Panc1 (cell line): ENCODE data around the gene CCDC40. TPM values are rescaled to one million over a fixed set of nuclear protein-coding genes. Genes with fewer than 3 reads are reported as not detected.

Source experiments
- ATAC-seq: fragments of 200-7000 bp; cut with Tn5 transposase; 2 replicates; pipeline ENCODE4 v1.9.1; 2020; ENCODE audit warnings: mild to moderate bottlenecking, moderate library complexity
- BruUV-seq: library from RNA; stranded (reverse); fragments of 400-500 nt; replicated peaks from 2 replicates; lab custom pipeline; 2021; lab: Mats Ljungman, UMichigan
- CTCF ChIA-PET: fragments of 300-600 bp; sonication (Branson Sonifier 250); formaldehyde crosslinking; loops from one replicate; lab custom pipeline; 2022; ENCODE audit warnings: antibody characterized with exemption; lab: Charles Lee
- POLR2A ChIA-PET: fragments of 300-600 bp; sonication (Branson Sonifier 250); formaldehyde crosslinking; loops from one replicate; lab custom pipeline; 2022; ENCODE audit warnings: antibody characterized with exemption; lab: Charles Lee
- DNase-seq: peaks from one replicate; pipeline ENCODE4 v3.0.0-alpha.2; 2010; ENCODE audit warnings: low read depth, low spot score
- H3K27ac ChIP-seq: 2 replicates; pipeline ENCODE4 v1.5.1; 2011; ENCODE audit warnings: mild to moderate bottlenecking, low read length, inconsistent platforms
- H3K27me3 ChIP-seq: fragments of 200-500 bp; sonication (Bioruptor generic); 2 replicates; pipeline ENCODE4 v1.6.0; 2014; ENCODE audit warnings: low read length, inconsistent platforms; ENCODE audit not compliant: control insufficient read depth, insufficient read depth
- H3K36me3 ChIP-seq: fragments of 200-500 bp; sonication (Bioruptor generic); 2 replicates; pipeline ENCODE4 v1.5.1; 2014; ENCODE audit warnings: inconsistent platforms, mild to moderate bottlenecking, low read length, moderate library complexity; ENCODE audit not compliant: control insufficient read depth, insufficient read depth
- H3K4me1 ChIP-seq: 2 replicates; pipeline ENCODE4 v1.5.1; 2011; ENCODE audit warnings: inconsistent platforms, mild to moderate bottlenecking, low read length, moderate library complexity; ENCODE audit not compliant: control insufficient read depth, insufficient read depth
- H3K4me3 ChIP-seq, 2 experiments: 2 replicates each; pipeline ENCODE4 v1.5.1; 2011 to 2012; ENCODE audit warnings: low read depth in 2 of 2, low read length in 2 of 2, mild to moderate bottlenecking in 2 of 2, inconsistent platforms in 1 of 2, moderate library complexity in 1 of 2
- H3K9me3 ChIP-seq: fragments of 200-500 bp; sonication (Bioruptor generic); 2 replicates; pipeline ENCODE4 v1.5.1; 2014; ENCODE audit warnings: low read depth, mild to moderate bottlenecking, inconsistent platforms, low read length, moderate library complexity; ENCODE audit not compliant: control insufficient read depth, insufficient read depth
- CTCF ChIP-seq: fragments of 450-650 bp; IDR thresholded peaks from 2 replicates; pipeline ENCODE4 v1.5.1; 2017; ENCODE audit warnings: mild to moderate bottlenecking
- POLR2AphosphoS5 ChIP-seq: IDR thresholded peaks from 2 replicates; pipeline ENCODE4 v1.6.1; 2012; ENCODE audit warnings: mild to moderate bottlenecking, low read depth, low read length, moderate library complexity
- REST ChIP-seq, 2 experiments: IDR thresholded peaks; 2 replicates each; pipeline ENCODE4 v1.6.1; 2011 to 2012; ENCODE audit warnings: low read depth in 2 of 2, control low read depth in 1 of 2, low read length in 1 of 2, mild to moderate bottlenecking in 1 of 2, moderate library complexity in 1 of 2; ENCODE audit not compliant: insufficient read depth in 1 of 2
- SIN3A ChIP-seq: IDR thresholded peaks from 2 replicates; pipeline ENCODE4 v1.6.1; 2012; ENCODE audit warnings: low read depth, mild to moderate bottlenecking, low read length, moderate library complexity, borderline replicate concordance; ENCODE audit not compliant: insufficient read depth
- TCF7L2 ChIP-seq: IDR thresholded peaks from 2 replicates; pipeline ENCODE4 v1.6.1; 2011; ENCODE audit warnings: mild to moderate bottlenecking, low read depth, low read length, inconsistent platforms
- in situ Hi-C: cut with HindIII; loops from 2 replicates; pipeline ENCODE4 v1.10.0; 2016; ENCODE audit warnings: low sequenced_read_pairs, low pct_unique_long_range_greater_than_20kb
- intact Hi-C: fragments of 100-400 bp; cut with micrococcal nuclease; formaldehyde crosslinking; loops from one replicate; pipeline ENCODE4 v1.10.0; 2022; ENCODE audit not compliant: unreplicated experiment
- total RNA-seq: library from RNA; stranded (reverse); gene quantifications from one replicate; pipeline ENCODE4 v1.2.1, GENCODE V29; 2021; ENCODE audit not compliant: unreplicated experiment

The CCDC40 gene
- total RNA-seq, 1 experiment from 2014 or later = 18.0 TPM

- POLR2A ChIA-PET = no interaction called here
- Histone ChIP-seq H3K4me3 (no peak overlapping the region), H3K27ac (no peak overlapping the region), H3K9me3 (no peaks in the 10 kb centered on the region), H3K36me3 (no peaks in the 10 kb centered on the region), H3K27me3 (no peaks in the 10 kb centered on the region), H3K4me1 (peaks cover 6% of the 10 kb centered on the region; the same call in 1 of the 2 replicates)
- no TSS peak for BruUV-seq
- DNase-seq (no peak), ATAC-seq (no peak; the same call in 1 of the 2 replicates)
- TF ChIP-seq REST (IDR thresholded peaks at IDR 0.05; ENCODE audit: insufficient read depth in 1 of 2, low read depth in 2 of 2, low read length in 1 of 2) (no peak), TCF7L2 (no peak), CTCF (no peak), SIN3A (no peak), POLR2AphosphoS5 (no peak)
- in situ Hi-C loops (no loop called here), intact Hi-C loops (no loop called here)
- CTCF ChIA-PET = no interaction called here
Measured at GRCh38 chr17:80095844-80096475, 59.5 kb downstream of the CCDC40 start.

DNA sequence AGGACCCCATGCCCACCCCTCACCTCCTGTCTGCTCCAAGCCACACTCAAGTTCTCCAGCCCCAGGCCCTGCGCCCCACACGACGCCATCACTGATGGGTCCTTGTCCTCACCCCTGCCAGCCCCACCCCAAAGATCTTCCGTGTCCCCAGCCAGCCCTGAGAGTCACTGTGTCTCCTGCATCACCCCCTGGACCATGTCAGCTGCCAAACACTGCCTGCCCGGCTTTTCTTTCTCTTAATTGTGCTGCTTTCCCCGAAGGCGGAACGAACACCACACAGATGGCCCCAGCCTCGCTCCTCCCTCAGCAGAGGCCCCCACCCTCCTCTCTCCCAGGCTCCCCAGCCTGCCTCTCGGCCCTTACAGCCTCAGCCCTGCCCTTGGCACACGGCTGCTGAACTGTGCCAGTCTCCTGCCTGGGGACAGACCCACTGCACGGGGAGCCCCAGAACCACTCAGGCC lies 60.1 kb downstream of the CCDC40 start:
- Histone ChIP-seq H3K4me1 (peaks cover 6% of the 10 kb centered on the region; the same call in 1 of the 2 replicates), H3K4me3 (no peak overlapping the region), H3K36me3 (no peaks in the 10 kb centered on the region; the same call in 1 of the 2 replicates), H3K27ac (no peak overlapping the region), H3K9me3 (no peaks in the 10 kb centered on the region), H3K27me3 (no peaks in the 10 kb centered on the region)
- no TSS peak for BruUV-seq
- no peak for TF ChIP-seq TCF7L2
- no peak for TF ChIP-seq SIN3A
- TF ChIP-seq POLR2AphosphoS5 = no peak
- no peak for TF ChIP-seq CTCF
- no peak for TF ChIP-seq REST (IDR thresholded peaks at IDR 0.05; ENCODE audit: insufficient read depth in 1 of 2, low read depth in 2 of 2, low read length in 1 of 2)
- in situ Hi-C loops = no loop called here
- CTCF ChIA-PET = no interaction called here
- DNase-seq (no peak), ATAC-seq (no peak)
- intact Hi-C loops = no loop called here
- POLR2A ChIA-PET = no interaction called here
